GM18517 (cell line): ENCODE results near the gene MBD5.

Source experiments
- ATAC-seq: cut with Tn5 transposase; IDR thresholded peaks from one replicate; pipeline ENCODE4 v1.9.1; 2021; ENCODE audit warnings: mild to moderate bottlenecking, moderate library complexity; ENCODE audit not compliant: unreplicated experiment

The MBD5 gene

GRCh38 chr2:148022882-148023281, 2.0 kb downstream of the MBD5 start:
- ATAC-seq, result no peak

DNA sequence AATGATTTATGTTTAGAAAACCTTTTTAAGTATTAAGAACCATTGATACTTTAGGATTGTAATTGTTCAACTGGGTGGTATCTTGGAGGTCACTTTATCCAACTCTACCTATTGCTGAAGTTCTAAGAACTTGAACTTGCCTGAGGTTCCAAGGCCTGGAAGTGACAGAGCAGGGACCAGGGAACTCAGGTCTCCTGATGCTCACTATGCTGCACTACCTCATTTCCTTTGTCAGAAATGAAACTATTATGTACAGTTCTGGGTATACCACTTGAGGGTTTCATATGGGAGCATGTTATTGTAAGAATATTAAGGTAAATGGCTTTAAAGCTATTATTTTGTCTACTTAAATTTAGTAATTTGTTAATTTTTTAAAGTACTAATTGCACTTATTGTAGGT, 3.0 kb downstream of the MBD5 start:
- ATAC-seq, result peak; percentile 44

GRCh38 chr2:148026573-148026972, 5.7 kb downstream of the MBD5 start:
- ATAC-seq, result no peak

DNA sequence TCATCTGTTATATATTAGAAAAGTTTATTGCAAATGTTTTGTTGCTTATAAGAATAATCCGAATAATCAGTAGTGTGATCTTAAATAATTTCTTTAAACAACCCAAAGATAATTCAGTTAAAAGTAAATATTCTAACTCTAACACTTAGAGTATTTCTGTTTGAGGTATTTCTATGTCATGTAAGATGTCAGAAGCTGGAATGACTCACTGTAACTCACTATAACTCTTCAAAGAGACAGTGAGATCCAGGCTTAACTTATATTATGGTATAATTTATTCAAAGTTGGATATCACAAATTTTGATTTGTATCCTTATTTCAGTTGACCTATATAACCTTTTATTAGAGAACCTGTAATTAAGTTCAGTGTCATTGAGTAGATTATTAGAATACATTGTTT, 6.9 kb downstream of the MBD5 start:
- ATAC-seq, result no peak

DNA sequence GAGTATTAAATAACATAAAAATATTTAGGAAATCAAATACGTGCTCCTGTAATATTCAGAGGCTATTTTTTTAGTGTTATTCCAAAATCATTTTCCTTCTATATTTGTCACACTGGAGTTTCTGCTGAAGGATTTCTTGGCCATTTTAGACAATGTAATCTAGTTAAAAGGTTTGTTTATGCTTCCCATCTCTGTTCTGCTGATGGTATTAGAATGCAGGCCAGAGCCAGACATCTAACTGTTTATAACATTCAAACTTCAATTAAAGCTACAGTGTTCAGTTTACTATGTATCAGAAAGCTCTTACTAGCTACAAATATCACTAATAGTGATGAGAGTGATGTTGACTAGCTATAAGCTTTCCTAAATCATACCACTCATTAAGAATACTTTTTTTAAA, 7.9 kb downstream of the MBD5 start:
- ATAC-seq, result no peak

DNA sequence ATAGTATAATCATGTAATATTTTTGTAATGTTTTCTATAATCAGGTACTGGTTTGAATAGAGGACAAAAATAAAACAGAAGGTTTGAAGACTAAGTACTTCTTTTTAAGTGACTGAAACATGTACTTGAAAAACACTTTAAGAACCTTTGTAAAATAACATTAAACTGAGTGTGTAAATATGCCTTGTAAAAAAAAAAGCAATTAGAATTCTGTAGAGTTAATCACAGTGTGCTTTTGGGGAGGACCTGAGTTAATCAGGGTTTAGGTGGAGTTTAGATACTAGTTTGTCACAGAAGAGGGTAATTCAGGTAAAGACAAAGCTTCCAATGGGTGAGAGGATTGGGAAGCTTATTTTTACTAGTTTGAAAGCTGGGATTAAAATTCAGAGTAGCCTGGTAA, 10.3 kb downstream of the MBD5 start:
- ATAC-seq, result no peak

GRCh38 chr2:148032215-148032614, 11.3 kb downstream of the MBD5 start:
- no peak for ATAC-seq

- no peak for ATAC-seq
Observed at GRCh38 chr2:148039783-148040182, 18.9 kb downstream of the MBD5 start.

GRCh38 chr2:148042219-148042618, 21.3 kb downstream of the MBD5 start:
- peak; percentile 96 for ATAC-seq

DNA sequence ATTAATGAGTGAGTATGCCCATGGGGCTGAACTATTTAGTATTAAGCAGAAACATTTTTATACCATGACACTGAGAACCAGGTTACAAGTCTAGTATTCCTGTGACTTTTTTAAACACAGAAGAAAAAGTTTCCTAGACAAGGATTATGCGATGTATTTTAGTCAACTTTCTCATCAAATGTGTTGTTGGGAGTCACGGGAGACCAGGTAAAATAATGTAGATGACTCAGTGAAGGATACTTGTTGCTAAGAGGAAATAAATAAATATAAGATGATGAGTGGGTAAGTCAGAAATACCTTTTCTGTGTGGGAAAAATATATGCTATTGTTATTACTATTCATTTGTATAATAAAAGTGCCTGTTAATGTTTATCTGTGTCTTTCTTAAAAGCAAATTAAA, 23.4 kb downstream of the MBD5 start:
- ATAC-seq, result no peak

DNA sequence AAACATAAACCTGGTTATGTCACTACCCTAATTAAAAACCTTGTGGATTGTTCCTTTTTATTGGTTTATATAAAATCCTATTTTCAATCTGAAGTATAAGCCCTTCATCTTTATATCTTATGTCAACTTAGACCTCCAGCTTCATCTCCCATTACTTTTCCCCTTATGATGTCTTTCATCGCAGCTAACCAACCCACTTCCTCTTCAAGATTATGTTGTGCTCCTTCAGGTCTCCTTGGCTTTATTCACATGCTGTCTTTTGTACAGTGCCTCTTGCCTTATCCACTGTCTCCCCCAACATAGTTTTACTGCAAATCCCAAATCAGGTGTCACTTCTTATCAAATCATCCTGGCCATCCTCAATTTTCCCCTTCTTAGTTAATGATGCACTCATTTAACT, 25.9 kb downstream of the MBD5 start:
- no peak for ATAC-seq

GRCh38 chr2:148048475-148049221, 27.8 kb downstream of the MBD5 start:
- peak; percentile 58 for ATAC-seq

- ATAC-seq, result peak; percentile 0
Observed at GRCh38 chr2:148049284-148049683, 28.4 kb downstream of the MBD5 start.

DNA sequence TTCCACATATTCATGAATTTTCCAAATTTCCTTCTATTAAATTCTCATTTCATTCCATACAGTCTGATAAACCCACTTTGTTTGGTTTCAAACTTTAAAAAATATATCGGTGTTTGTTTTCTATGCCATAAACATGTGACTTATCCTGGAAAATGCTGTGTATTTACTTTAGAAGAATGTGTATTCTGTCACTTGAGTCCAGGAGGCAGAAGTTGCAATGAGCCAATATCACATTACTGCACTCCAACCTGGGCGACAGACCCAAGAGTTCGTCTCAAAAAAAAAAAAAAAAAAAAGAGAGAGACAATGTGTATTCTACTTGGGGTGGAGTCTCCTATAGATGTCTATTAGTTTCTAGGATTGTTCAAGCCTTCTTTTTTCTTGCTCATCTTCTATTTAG, 31.8 kb downstream of the MBD5 start:
- no peak for ATAC-seq

GRCh38 chr2:148058641-148059040, 37.8 kb downstream of the MBD5 start:
- ATAC-seq, result no peak

DNA sequence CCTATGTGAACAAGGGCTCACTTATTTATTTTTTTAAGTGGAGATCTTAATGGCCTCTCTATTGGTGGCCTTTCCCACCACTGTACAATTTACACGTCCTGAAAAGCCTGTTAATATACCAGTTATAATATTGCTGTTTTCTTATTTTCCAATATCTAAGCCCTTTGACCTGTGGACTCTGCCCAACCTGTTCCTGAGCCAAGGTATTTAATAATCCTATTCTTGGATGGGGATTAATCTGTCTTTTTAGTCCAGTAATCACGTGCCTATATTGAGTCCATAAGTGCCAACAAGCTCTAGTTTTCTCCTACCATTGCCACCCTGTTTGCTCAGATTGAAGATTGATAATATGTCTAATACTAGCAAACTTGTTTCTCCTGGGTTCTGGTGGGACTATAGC, 42.7 kb downstream of the MBD5 start:
- no peak for ATAC-seq

- no peak for ATAC-seq
Observed at GRCh38 chr2:148065936-148066335, 45.0 kb downstream of the MBD5 start.

- ATAC-seq, result no peak
Observed at GRCh38 chr2:148067801-148068200, 46.9 kb downstream of the MBD5 start.

GRCh38 chr2:148071351-148071750, 50.5 kb downstream of the MBD5 start:
- ATAC-seq, result no peak

- no peak for ATAC-seq
Observed at GRCh38 chr2:148096012-148096411, 75.1 kb downstream of the MBD5 start.

DNA sequence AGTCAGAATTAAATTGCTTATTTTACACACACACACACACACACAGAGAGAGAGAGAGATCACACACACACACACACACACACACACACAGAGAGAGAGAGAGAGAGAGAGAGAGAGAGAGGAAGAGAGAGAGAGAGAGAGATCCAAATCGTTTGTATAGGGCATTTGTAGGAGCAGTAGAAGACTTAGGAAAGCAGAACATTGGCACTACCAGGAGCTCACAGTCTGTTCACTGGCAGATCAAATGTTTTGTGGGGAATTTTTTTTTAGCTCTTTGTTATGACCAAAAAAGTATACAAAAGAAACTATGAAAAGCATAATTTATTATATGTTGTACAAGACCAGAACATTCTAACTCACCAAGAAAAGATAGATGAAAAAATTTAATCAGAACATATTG, 81.8 kb downstream of the MBD5 start:
- ATAC-seq, result no peak

GRCh38 chr2:148103946-148104345, 83.1 kb downstream of the MBD5 start:
- no peak for ATAC-seq

GRCh38 chr2:148106331-148106730, 85.4 kb downstream of the MBD5 start:
- no peak for ATAC-seq
